ENCODE data around the gene MED26. TPM values are rescaled to one million over a fixed set of nuclear protein-coding genes. Genes with fewer than 3 reads are reported as not detected.
A peak's percentile ranks its signal among the peaks of the same experiment; 100 is the strongest.

Gene MED26
- polyA plus RNA-seq, 5 donors, result 6.6 to 10.2 (median 8.0) TPM

GRCh38 chr19:16591803-16592556, 36.0 kb downstream of the MED26 start:
- DNase-seq, result no peak

- DNase-seq, result no peak
These were observed 36.9 kb downstream of the MED26 start for GRCh38 chr19:16590876-16591802.

GRCh38 chr19:16589917-16590316, 38.1 kb downstream of the MED26 start:
- no peak for DNase-seq

GRCh38 chr19:16588824-16589577, 39.0 kb downstream of the MED26 start:
- DNase-seq, result no peak

GRCh38 chr19:16587833-16588823, 39.9 kb downstream of the MED26 start:
- DNase-seq, result no peak

GRCh38 chr19:16586991-16587832, 40.8 kb downstream of the MED26 start:
- no peak for DNase-seq

GRCh38 chr19:16586477-16586871, 41.5 kb downstream of the MED26 start:
- no peak for DNase-seq

- no peak for DNase-seq
These were observed 42.1 kb downstream of the MED26 start for GRCh38 chr19:16585808-16586476.

- DNase-seq, result no peak
These were observed 42.8 kb downstream of the MED26 start for GRCh38 chr19:16585094-16585801.

GRCh38 chr19:16584248-16585093, 43.5 kb downstream of the MED26 start:
- peak in 1 of 2 donors; percentile 43 for DNase-seq

GRCh38 chr19:16582486-16583261, 45.3 kb downstream of the MED26 start:
- DNase-seq, result no peak

- DNase-seq, result no peak
These were observed 46.0 kb downstream of the MED26 start for GRCh38 chr19:16581971-16582343.

GRCh38 chr19:16581145-16581970, 46.6 kb downstream of the MED26 start:
- no peak for DNase-seq

- DNase-seq, result no peak
These were observed 48.6 kb downstream of the MED26 start for GRCh38 chr19:16579381-16579780.

- DNase-seq, result no peak
These were observed 50.4 kb downstream of the MED26 start for GRCh38 chr19:16577531-16577985.
